Measurements from ENCODE around the gene PTGES2.
"Not testable (repeated sequence)": the region's sequence is repeated elsewhere in the genome, so short reads cannot be mapped to it uniquely, and the experiment has no call there.

PTGES2 gene

GRCh38 chr9:128136816-128137793 is 9.6 kb upstream of the PTGES2 start:
- peak; percentile 76 for DNase-seq (ENCODE audit: low spot score)

- not testable (repeated sequence) for DNase-seq (ENCODE audit: low spot score)
Observed at GRCh38 chr9:128135561-128135960, 8.0 kb upstream of the PTGES2 start.

- not testable (repeated sequence) for DNase-seq (ENCODE audit: low spot score)
Observed at GRCh38 chr9:128132139-128132538, 4.6 kb upstream of the PTGES2 start.

GRCh38 chr9:128131346-128131745 is 3.8 kb upstream of the PTGES2 start:
- DNase-seq (ENCODE audit: low spot score), result not testable (repeated sequence)

- DNase-seq (ENCODE audit: low spot score), result not testable (repeated sequence)
Observed at GRCh38 chr9:128130651-128131050, 3.1 kb upstream of the PTGES2 start.

GRCh38 chr9:128129976-128130590 is 2.6 kb upstream of the PTGES2 start:
- not testable (repeated sequence) for DNase-seq (ENCODE audit: low spot score)

- no peak for DNase-seq (ENCODE audit: low spot score)
Observed at GRCh38 chr9:128128836-128129590, 1.5 kb upstream of the PTGES2 start.

- DNase-seq (ENCODE audit: low spot score), result peak; percentile 89
Observed at GRCh38 chr9:128127990-128128835, 684 bp upstream of the PTGES2 start.

- no peak for DNase-seq (ENCODE audit: low spot score)
Observed at GRCh38 chr9:128125580-128126354, 1.8 kb downstream of the PTGES2 start.

- DNase-seq (ENCODE audit: low spot score), result no peak
Observed at GRCh38 chr9:128124873-128125579, 2.5 kb downstream of the PTGES2 start.

- no peak for DNase-seq (ENCODE audit: low spot score)
Observed at GRCh38 chr9:128124451-128124850, 3.1 kb downstream of the PTGES2 start.

GRCh38 chr9:128123451-128124080 is 4.0 kb downstream of the PTGES2 start:
- DNase-seq (ENCODE audit: low spot score), result no peak

GRCh38 chr9:128122809-128123175 is 4.7 kb downstream of the PTGES2 start:
- DNase-seq (ENCODE audit: low spot score), result no peak

- DNase-seq (ENCODE audit: low spot score), result no peak
Observed at GRCh38 chr9:128121924-128122808, 5.4 kb downstream of the PTGES2 start.

- DNase-seq (ENCODE audit: low spot score), result no peak
Observed at GRCh38 chr9:128121466-128121810, 6.1 kb downstream of the PTGES2 start.

- DNase-seq (ENCODE audit: low spot score), result no peak
Observed at GRCh38 chr9:128120741-128121465, 6.6 kb downstream of the PTGES2 start.

GRCh38 chr9:128120061-128120740 is 7.3 kb downstream of the PTGES2 start:
- no peak for DNase-seq (ENCODE audit: low spot score)
